ENCODE data around the gene CLMP.

DNA sequence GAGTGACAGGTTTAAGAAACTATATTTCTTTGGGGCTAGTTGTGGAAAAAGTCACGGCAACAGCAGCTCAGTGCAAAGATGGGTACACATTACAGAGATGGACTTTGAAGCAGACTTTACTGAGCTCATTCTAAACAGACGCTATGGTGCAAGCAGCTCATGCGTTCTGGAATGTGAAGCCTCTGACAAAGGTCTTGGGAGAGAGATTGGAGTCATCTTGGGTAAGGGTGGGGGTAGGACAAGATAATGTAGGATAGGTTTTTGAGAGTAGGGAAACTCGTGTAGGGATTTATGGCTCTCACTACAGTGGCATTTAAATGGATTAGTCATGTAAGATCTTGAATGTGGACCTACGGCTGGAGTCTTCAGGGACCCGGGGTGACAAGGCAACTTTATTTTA lies 36.2 kb upstream of the CLMP start:
- no peak for TF ChIP-seq MAX (IDR thresholded peaks at IDR 0.05)
- TF ChIP-seq ZBTB7A (IDR thresholded peaks at IDR 0.05; ENCODE audit: low read depth) = no peak
- no peak for TF ChIP-seq RAD21 (IDR thresholded peaks at IDR 0.05; ENCODE audit: low read depth)
- TF ChIP-seq, protein P1, sequence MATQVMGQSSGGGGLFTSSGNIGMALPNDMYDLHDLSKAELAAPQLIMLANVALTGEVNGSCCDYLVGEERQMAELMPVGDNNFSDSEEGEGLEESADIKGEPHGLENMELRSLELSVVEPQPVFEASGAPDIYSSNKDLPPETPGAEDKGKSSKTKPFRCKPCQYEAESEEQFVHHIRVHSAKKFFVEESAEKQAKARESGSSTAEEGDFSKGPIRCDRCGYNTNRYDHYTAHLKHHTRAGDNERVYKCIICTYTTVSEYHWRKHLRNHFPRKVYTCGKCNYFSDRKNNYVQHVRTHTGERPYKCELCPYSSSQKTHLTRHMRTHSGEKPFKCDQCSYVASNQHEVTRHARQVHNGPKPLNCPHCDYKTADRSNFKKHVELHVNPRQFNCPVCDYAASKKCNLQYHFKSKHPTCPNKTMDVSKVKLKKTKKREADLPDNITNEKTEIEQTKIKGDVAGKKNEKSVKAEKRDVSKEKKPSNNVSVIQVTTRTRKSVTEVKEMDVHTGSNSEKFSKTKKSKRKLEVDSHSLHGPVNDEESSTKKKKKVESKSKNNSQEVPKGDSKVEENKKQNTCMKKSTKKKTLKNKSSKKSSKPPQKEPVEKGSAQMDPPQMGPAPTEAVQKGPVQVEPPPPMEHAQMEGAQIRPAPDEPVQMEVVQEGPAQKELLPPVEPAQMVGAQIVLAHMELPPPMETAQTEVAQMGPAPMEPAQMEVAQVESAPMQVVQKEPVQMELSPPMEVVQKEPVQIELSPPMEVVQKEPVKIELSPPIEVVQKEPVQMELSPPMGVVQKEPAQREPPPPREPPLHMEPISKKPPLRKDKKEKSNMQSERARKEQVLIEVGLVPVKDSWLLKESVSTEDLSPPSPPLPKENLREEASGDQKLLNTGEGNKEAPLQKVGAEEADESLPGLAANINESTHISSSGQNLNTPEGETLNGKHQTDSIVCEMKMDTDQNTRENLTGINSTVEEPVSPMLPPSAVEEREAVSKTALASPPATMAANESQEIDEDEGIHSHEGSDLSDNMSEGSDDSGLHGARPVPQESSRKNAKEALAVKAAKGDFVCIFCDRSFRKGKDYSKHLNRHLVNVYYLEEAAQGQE (IDR thresholded peaks at IDR 0.05; ENCODE audit: low read depth) = no peak
- no peak for TF ChIP-seq EP300 (IDR thresholded peaks at IDR 0.05; ENCODE audit: borderline replicate concordance)
- TF ChIP-seq TAF1 (IDR thresholded peaks at IDR 0.05; ENCODE audit: low read depth) = no peak
- TF ChIP-seq EGR1 (IDR thresholded peaks at IDR 0.05) = no peak
- no peak for TF ChIP-seq FOXM1 (IDR thresholded peaks at IDR 0.05; ENCODE audit: borderline replicate concordance, low read depth)
- no peak for TF ChIP-seq USF1 (IDR thresholded peaks at IDR 0.05)
- TF ChIP-seq CEBPB (IDR thresholded peaks at IDR 0.05) = no peak
